Stomach smooth muscle (tissue), 2 donors: ENCODE measurements around the gene SQOR.

Source experiments
- H3K27ac ChIP-seq: one replicate; pipeline ENCODE4 v1.7.0; 2013; ENCODE audit warnings: mild to moderate bottlenecking, low read length, inconsistent platforms
- H3K27me3 ChIP-seq, 2 donors: one replicate each; pipeline ENCODE4 v1.7.0; 2013; ENCODE audit warnings: low read length in 2 of 2; ENCODE audit not compliant: insufficient read depth in 2 of 2, control insufficient read depth in 1 of 2
- H3K36me3 ChIP-seq, 2 donors: one replicate each; pipeline ENCODE4 v1.7.0; 2013; ENCODE audit warnings: low read length in 2 of 2; ENCODE audit not compliant: control insufficient read depth in 2 of 2, insufficient read depth in 2 of 2
- H3K4me1 ChIP-seq: one replicate; pipeline ENCODE4 v1.7.0; 2013; ENCODE audit warnings: low read length; ENCODE audit not compliant: control insufficient read depth, insufficient read depth
- H3K4me3 ChIP-seq, 2 donors: one replicate each; pipeline ENCODE4 v1.7.0; 2013; ENCODE audit warnings: low read length in 2 of 2
- H3K9ac ChIP-seq, 2 donors: one replicate each; pipeline ENCODE4 v1.7.0; 2013; ENCODE audit warnings: low read length in 2 of 2, mild to moderate bottlenecking in 1 of 2
- H3K9me3 ChIP-seq, 2 donors: one replicate each; pipeline ENCODE4 v1.7.0; 2013; ENCODE audit warnings: low read length in 2 of 2; ENCODE audit not compliant: control insufficient read depth in 2 of 2
- donor health status: healthy.
- donor health status: Pancreatic carcinoma.

SQOR gene

GRCh38 chr15:45634432-45635190 is at the start of gene SQOR:
Gene SQOR (plus strand): TSS chr15:45635029. CDS start chr15:45658924, 23,895 bp downstream.
- H3K27me3 ChIP-seq = no peaks in the 10 kb centered on the region
- H3K9ac ChIP-seq = peak within 1 kb of the TSS; percentile 90 to 94
- H3K4me3 ChIP-seq = peak within 1 kb of the TSS; percentile 88 to 96
- no peaks in the 10 kb centered on the region for H3K36me3 ChIP-seq
- H3K9me3 ChIP-seq = no peaks in the 10 kb centered on the region
- H3K27ac ChIP-seq = peak within 1 kb of the TSS; percentile 76
- peaks cover 24% of the 10 kb centered on the region for H3K4me1 ChIP-seq

GRCh38 chr15:45585069-45585791 is 49.6 kb upstream of the SQOR start:
- Histone ChIP-seq H3K9ac (no peak overlapping the region), H3K4me3 (no peak overlapping the region), H3K27me3 (no peaks in the 10 kb centered on the region), H3K36me3 (no peaks in the 10 kb centered on the region), H3K4me1 (peaks cover 13% of the 10 kb centered on the region), H3K27ac (no peak overlapping the region), H3K9me3 (no peaks in the 10 kb centered on the region)

GRCh38 chr15:45586125-45586524 is 48.7 kb upstream of the SQOR start:
- Histone ChIP-seq H3K27me3 (no peaks in the 10 kb centered on the region), H3K9ac (peak overlapping the region in 1 of 2 donors; percentile 96), H3K4me1 (peaks cover 13% of the 10 kb centered on the region), H3K36me3 (no peaks in the 10 kb centered on the region), H3K9me3 (no peaks in the 10 kb centered on the region), H3K27ac (peak overlapping the region; percentile 98), H3K4me3 (peak overlapping the region; percentile 92 to 98)

GRCh38 chr15:45586601-45587094 is 48.2 kb upstream of the SQOR start:
- Histone ChIP-seq H3K36me3 (no peaks in the 10 kb centered on the region), H3K4me1 (peaks cover 13% of the 10 kb centered on the region), H3K27ac (peak overlapping the region; percentile 98), H3K9me3 (no peaks in the 10 kb centered on the region), H3K4me3 (peak overlapping the region; percentile 92 to 98), H3K27me3 (no peaks in the 10 kb centered on the region), H3K9ac (peak overlapping the region; percentile 96 to 99)

- Histone ChIP-seq H3K27ac (peak within 1 kb of the TSS; percentile 98), H3K4me1 (peaks cover 13% of the 10 kb centered on the region), H3K4me3 (peak within 1 kb of the TSS; percentile 92 to 98), H3K9me3 (no peaks in the 10 kb centered on the region), H3K27me3 (no peaks in the 10 kb centered on the region), H3K9ac (peak within 1 kb of the TSS; percentile 96 to 99), H3K36me3 (no peaks in the 10 kb centered on the region)
Measured at GRCh38 chr15:45587095-45587862, 47.5 kb upstream of the SQOR start, which contains the start of gene BLOC1S6. Gene BLOC1S6 (plus strand): TSS chr15:45587379. CDS start chr15:45587444, 65 bp downstream.

- Histone ChIP-seq H3K9ac (peak overlapping the region; percentile 96 to 99), H3K4me1 (peaks cover 13% of the 10 kb centered on the region), H3K27me3 (no peaks in the 10 kb centered on the region), H3K9me3 (no peaks in the 10 kb centered on the region), H3K27ac (peak overlapping the region; percentile 98), H3K4me3 (peak overlapping the region; percentile 92 to 98), H3K36me3 (peaks cover 0 to 3% of the 10 kb centered on the region in 2 donors)
Measured at GRCh38 chr15:45587863-45588170, 47.0 kb upstream of the SQOR start.

- Histone ChIP-seq H3K9ac (peak overlapping the region; percentile 96 to 99), H3K4me1 (peaks cover 13% of the 10 kb centered on the region), H3K36me3 (peaks cover 0 to 3% of the 10 kb centered on the region in 2 donors), H3K4me3 (peak overlapping the region; percentile 92 to 98), H3K27me3 (no peaks in the 10 kb centered on the region), H3K9me3 (no peaks in the 10 kb centered on the region), H3K27ac (peak overlapping the region; percentile 98)
Measured at GRCh38 chr15:45588219-45588875, 46.5 kb upstream of the SQOR start.

GRCh38 chr15:45589256-45589655 is 45.6 kb upstream of the SQOR start:
- peaks cover 13% of the 10 kb centered on the region for H3K4me1 ChIP-seq
- peak overlapping the region in 1 of 2 donors; percentile 98 for H3K4me3 ChIP-seq
- no peaks in the 10 kb centered on the region for H3K27me3 ChIP-seq
- H3K36me3 ChIP-seq = peaks cover 0 to 3% of the 10 kb centered on the region in 2 donors
- no peaks in the 10 kb centered on the region for H3K9me3 ChIP-seq
- H3K27ac ChIP-seq = no peak overlapping the region
- H3K9ac ChIP-seq = peak overlapping the region in 1 of 2 donors; percentile 52

- no peaks in the 10 kb centered on the region for H3K9me3 ChIP-seq
- no peaks in the 10 kb centered on the region for H3K27me3 ChIP-seq
- H3K27ac ChIP-seq = no peak overlapping the region
- H3K4me1 ChIP-seq = no peaks in the 10 kb centered on the region
- no peak overlapping the region for H3K4me3 ChIP-seq
- peaks cover 0 to 3% of the 10 kb centered on the region in 2 donors for H3K36me3 ChIP-seq
- no peak overlapping the region for H3K9ac ChIP-seq
Measured at GRCh38 chr15:45594319-45594718, 40.5 kb upstream of the SQOR start.
